Ascending aorta (tissue), 2 donors: ENCODE results near the gene RASA3. TPM values are rescaled to one million over a fixed set of nuclear protein-coding genes. Genes with fewer than 3 reads are reported as not detected.
A peak's percentile ranks its signal among the peaks of the same experiment; 100 is the strongest.

Experiments used
- DNase-seq, 2 donors: peaks; one replicate each; pipeline ENCODE4 v3.0.0-alpha.2; 2019; ENCODE audit warnings: low spot score in 2 of 2
- H3K27ac ChIP-seq, 2 donors: fragments of 200-600 bp; sonication (generic); one replicate each; pipeline ENCODE4 v1.5.1; 2016 to 2017; ENCODE audit warnings: mild to moderate bottlenecking in 1 of 2
- H3K27me3 ChIP-seq: fragments of 200-600 bp; sonication (generic); one replicate; pipeline ENCODE4 v1.5.1; 2017
- H3K36me3 ChIP-seq, 2 donors: fragments of 200-600 bp; sonication (generic); one replicate each; pipeline ENCODE4 v1.5.1; 2016
- H3K4me1 ChIP-seq, 2 donors: fragments of 200-600 bp; sonication (generic); one replicate each; pipeline ENCODE4 v1.5.1; 2016 to 2017; ENCODE audit warnings: mild to moderate bottlenecking in 1 of 2
- H3K4me3 ChIP-seq, 2 donors: fragments of 200-600 bp; sonication (generic); one replicate each; pipeline ENCODE4 v1.5.1; 2016 to 2017; ENCODE audit warnings: mild to moderate bottlenecking in 1 of 2
- H3K9me3 ChIP-seq, 2 donors: fragments of 200-600 bp; sonication (generic); one replicate each; pipeline ENCODE4 v1.5.1; 2016
- CTCF ChIP-seq, 3 experiments: fragments of 200-600 bp in 2 of 3; fragments of 450-650 bp in 1 of 3; sonication (generic) in 2 of 3; IDR thresholded peaks; one replicate each; pipeline ENCODE4 v1.5.1; 2016 to 2019; ENCODE audit warnings: antibody characterized with exemption in 3 of 3, mild to moderate bottlenecking in 1 of 3, moderate library complexity in 1 of 3
- intact Hi-C: fragments of 100-400 bp; cut with DNase I; formaldehyde crosslinking; loops from one replicate; pipeline ENCODE4 v1.15.1; 2023
- total RNA-seq: library from RNA; depleted of rRNA; stranded (reverse); fragments of >200 nt; gene quantifications from one replicate; pipeline ENCODE4 v1.1.0, GENCODE V29; 2016

RASA3 gene
- total RNA-seq, 1 donor from 2014 or later, result 30.7 TPM

- Histone ChIP-seq H3K4me1 (peaks cover 27 to 48% of the 10 kb centered on the region in 2 donors), H3K36me3 (peaks cover 4 to 7% of the 10 kb centered on the region in 2 donors), H3K27me3 (no peaks in the 10 kb centered on the region), H3K4me3 (peak overlapping the region in 1 of 2 donors; percentile 21), H3K9me3 (no peaks in the 10 kb centered on the region), H3K27ac (peak overlapping the region; percentile 98 to 99)
- DNase-seq, result no peak
- no peak for TF ChIP-seq CTCF (IDR thresholded peaks at IDR 0.05)
- intact Hi-C loops, result no loop called here
Observed at GRCh38 chr13:114068656-114069318, 63.6 kb downstream of the RASA3 start.

- Histone ChIP-seq H3K9me3 (no peaks in the 10 kb centered on the region), H3K36me3 (peaks cover 4 to 7% of the 10 kb centered on the region in 2 donors), H3K4me1 (peaks cover 32 to 55% of the 10 kb centered on the region in 2 donors), H3K27me3 (no peaks in the 10 kb centered on the region), H3K4me3 (no peak overlapping the region), H3K27ac (peak overlapping the region; percentile 98 to 99)
- intact Hi-C loops, result no loop called here
- DNase-seq, result no peak
- TF ChIP-seq CTCF (IDR thresholded peaks at IDR 0.05), result no peak
Observed at GRCh38 chr13:114067886-114068651, 64.4 kb downstream of the RASA3 start.

- peak overlapping the region; percentile 98 to 99 for H3K27ac ChIP-seq
- no peak for DNase-seq
- H3K36me3 ChIP-seq, result peaks cover under 1 to 4% of the 10 kb centered on the region in 2 donors
- peaks cover 37 to 61% of the 10 kb centered on the region in 2 donors for H3K4me1 ChIP-seq
- H3K4me3 ChIP-seq, result no peak overlapping the region
- H3K9me3 ChIP-seq, result no peaks in the 10 kb centered on the region
- H3K27me3 ChIP-seq, result no peaks in the 10 kb centered on the region
- TF ChIP-seq CTCF (IDR thresholded peaks at IDR 0.05), result no peak
- intact Hi-C loops, result no loop called here
Observed at GRCh38 chr13:114067381-114067885, 65.0 kb downstream of the RASA3 start.

- intact Hi-C loops, result no loop called here
- Histone ChIP-seq H3K4me3 (no peak overlapping the region), H3K27me3 (no peaks in the 10 kb centered on the region), H3K27ac (peak overlapping the region; percentile 98 to 99), H3K36me3 (peaks cover 0 to 4% of the 10 kb centered on the region in 2 donors), H3K9me3 (no peaks in the 10 kb centered on the region), H3K4me1 (peaks cover 38 to 64% of the 10 kb centered on the region in 2 donors)
- no peak for DNase-seq
- TF ChIP-seq CTCF (IDR thresholded peaks at IDR 0.05), result no peak
Observed at GRCh38 chr13:114066956-114067355, 65.5 kb downstream of the RASA3 start.

GRCh38 chr13:114065926-114066774 lies 66.3 kb downstream of the RASA3 start:
- peak overlapping the region; percentile 98 to 99 for H3K27ac ChIP-seq
- DNase-seq, result no peak
- H3K36me3 ChIP-seq, result no peaks in the 10 kb centered on the region
- intact Hi-C loops, result loop anchor here (1.0 to 2.0 kb wide), 5 partner anchors 33 to 575 kb away; partner anchors contain the start of genes DCUN1D2 and RASA3
- H3K4me3 ChIP-seq, result peak overlapping the region in 1 of 2 donors; percentile 62
- H3K4me1 ChIP-seq, result peaks cover 38 to 64% of the 10 kb centered on the region in 2 donors
- no peaks in the 10 kb centered on the region for H3K27me3 ChIP-seq
- TF ChIP-seq CTCF (IDR thresholded peaks at IDR 0.05), result no peak
- no peaks in the 10 kb centered on the region for H3K9me3 ChIP-seq
